ENCODE data around the gene LINGO4. TPM values are rescaled to one million over a fixed set of nuclear protein-coding genes. Genes with fewer than 3 reads are reported as not detected.

Gene LINGO4
- polyA plus RNA-seq, 1 donor (not counting 4 experiments of a cell fraction or from before 2014, with no cell fraction given), result not detected

DNA sequence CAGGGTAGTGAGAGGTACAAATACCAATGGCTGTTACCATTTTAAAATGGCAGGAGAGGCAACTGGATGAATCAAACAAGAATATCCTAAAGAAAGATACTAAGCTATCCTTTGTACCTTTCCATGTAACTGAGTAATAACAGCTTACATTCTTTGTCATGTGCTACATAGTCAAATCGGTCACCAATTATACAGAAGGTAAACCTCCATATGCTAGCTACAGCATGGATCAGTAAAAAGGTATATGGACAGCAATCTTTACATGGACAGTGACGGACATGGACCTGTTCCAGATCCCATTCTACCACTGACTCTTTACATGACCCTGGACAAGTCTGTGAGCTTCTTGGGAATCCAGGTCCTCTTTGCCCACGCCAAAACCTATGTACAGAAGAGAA lies 28.6 kb downstream of the LINGO4 start:
- TF ChIP-seq, protein P1, sequence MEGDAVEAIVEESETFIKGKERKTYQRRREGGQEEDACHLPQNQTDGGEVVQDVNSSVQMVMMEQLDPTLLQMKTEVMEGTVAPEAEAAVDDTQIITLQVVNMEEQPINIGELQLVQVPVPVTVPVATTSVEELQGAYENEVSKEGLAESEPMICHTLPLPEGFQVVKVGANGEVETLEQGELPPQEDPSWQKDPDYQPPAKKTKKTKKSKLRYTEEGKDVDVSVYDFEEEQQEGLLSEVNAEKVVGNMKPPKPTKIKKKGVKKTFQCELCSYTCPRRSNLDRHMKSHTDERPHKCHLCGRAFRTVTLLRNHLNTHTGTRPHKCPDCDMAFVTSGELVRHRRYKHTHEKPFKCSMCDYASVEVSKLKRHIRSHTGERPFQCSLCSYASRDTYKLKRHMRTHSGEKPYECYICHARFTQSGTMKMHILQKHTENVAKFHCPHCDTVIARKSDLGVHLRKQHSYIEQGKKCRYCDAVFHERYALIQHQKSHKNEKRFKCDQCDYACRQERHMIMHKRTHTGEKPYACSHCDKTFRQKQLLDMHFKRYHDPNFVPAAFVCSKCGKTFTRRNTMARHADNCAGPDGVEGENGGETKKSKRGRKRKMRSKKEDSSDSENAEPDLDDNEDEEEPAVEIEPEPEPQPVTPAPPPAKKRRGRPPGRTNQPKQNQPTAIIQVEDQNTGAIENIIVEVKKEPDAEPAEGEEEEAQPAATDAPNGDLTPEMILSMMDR (optimal IDR thresholded peaks at IDR 0.05 in 1 of 3, IDR thresholded peaks at IDR 0.05 in 1 of 3, conservative IDR thresholded peaks at IDR 0.05 in 1 of 3; ENCODE audit: extremely low read depth in 1 of 3, insufficient read depth in 2 of 3, low read length in 3 of 3), result no peak
- no peak for TF ChIP-seq EZH2 (IDR thresholded peaks at IDR 0.05; ENCODE audit: low read length)
- no peaks in the 10 kb centered on the region for H3K9me1 ChIP-seq (ENCODE audit: control insufficient read depth, extremely low read depth, insufficient read depth, low read length)
- dilution Hi-C loops (cut with MboI; ENCODE audit: extremely low pct_ligation_motif_present, low sequenced_read_pairs), result no loop called here
- no peak overlapping the region for H2AFZ ChIP-seq (ENCODE audit: control insufficient read depth, low read length)
- no peaks in the 10 kb centered on the region for H3K27me3 ChIP-seq (ENCODE audit: control insufficient read depth, extremely low read depth, insufficient read depth, low read length)
- no peak overlapping the region for H3K27ac ChIP-seq (ENCODE audit: control insufficient read depth, insufficient read depth, low read length)
- no peak overlapping the region for H3K4me3 ChIP-seq (ENCODE audit: control insufficient read depth in 2 of 3, extremely low read depth in 1 of 3, insufficient read depth in 2 of 3, low read depth in 1 of 3, low read length in 3 of 3)
- no peak for DNase-seq (ENCODE audit: low read depth, low spot score)
- no peaks in the 10 kb centered on the region for H3K9me3 ChIP-seq (ENCODE audit: control insufficient read depth, low read depth, low read length)
- H3K4me1 ChIP-seq (ENCODE audit: control insufficient read depth, extremely low read depth, insufficient read depth, low read length), result peaks cover 16% of the 10 kb centered on the region
- FAIRE-seq, result no peak
- peaks cover 2 to 7% of the 10 kb centered on the region in 2 experiments for H3K36me3 ChIP-seq (ENCODE audit: control insufficient read depth in 2 of 2, extremely low read depth in 1 of 2, insufficient read depth in 2 of 2, low read length in 2 of 2)
- no peaks in the 10 kb centered on the region for H3K79me2 ChIP-seq (ENCODE audit: control insufficient read depth, insufficient read depth, low read length)
- H3K4me2 ChIP-seq (ENCODE audit: control insufficient read depth, extremely low read depth, insufficient read depth, low read depth, low read length), result no peak overlapping the region
- no peaks in the 10 kb centered on the region for H4K20me1 ChIP-seq (ENCODE audit: control insufficient read depth, extremely low read depth, insufficient read depth, low read length)
- H3K9ac ChIP-seq (ENCODE audit: control insufficient read depth, extremely low read depth, insufficient read depth, low read length), result no peak overlapping the region

DNA sequence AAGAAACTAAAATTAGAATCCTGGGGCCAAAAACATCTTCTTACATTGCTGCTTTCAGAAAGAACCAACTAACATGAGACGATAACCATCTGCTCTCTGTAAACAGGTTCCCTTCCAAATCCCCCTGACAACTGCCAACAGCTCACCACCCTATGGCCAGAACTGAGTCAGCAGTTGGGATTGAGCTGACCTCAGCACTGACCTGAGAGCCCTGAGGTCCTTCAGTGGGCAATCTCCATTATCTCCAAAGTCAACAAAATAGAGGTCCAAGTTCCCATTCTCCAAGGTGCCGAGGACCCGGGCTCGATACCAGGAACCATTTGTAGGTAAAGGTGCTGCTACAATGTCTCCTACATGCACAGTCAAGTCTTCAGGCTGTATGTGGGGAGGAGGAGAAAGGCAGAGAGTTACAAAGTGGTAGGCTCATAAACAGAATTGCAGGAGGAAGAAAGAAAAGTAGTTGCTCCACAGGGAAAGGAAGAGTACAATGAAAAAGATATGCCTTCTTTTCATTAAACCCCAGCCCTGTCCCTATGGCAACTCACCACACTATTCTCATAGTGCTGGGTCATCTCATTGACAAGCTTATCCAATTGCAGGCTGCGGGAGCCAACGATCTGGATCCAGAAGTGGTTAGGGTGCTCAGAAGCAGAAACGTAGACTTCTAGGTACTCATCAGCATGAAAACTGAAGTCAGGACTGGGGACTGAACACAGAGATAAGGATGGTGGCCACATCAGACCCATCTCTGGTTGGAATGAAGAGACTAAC lies 29.1 kb downstream of the LINGO4 start:
- Histone ChIP-seq H2AFZ (ENCODE audit: control insufficient read depth, low read length) (no peak overlapping the region), H3K79me2 (ENCODE audit: control insufficient read depth, insufficient read depth, low read length) (no peaks in the 10 kb centered on the region), H3K27me3 (ENCODE audit: control insufficient read depth, extremely low read depth, insufficient read depth, low read length) (no peaks in the 10 kb centered on the region), H3K9ac (ENCODE audit: control insufficient read depth, extremely low read depth, insufficient read depth, low read length) (no peak overlapping the region), H3K4me3 (ENCODE audit: control insufficient read depth in 2 of 3, extremely low read depth in 1 of 3, insufficient read depth in 2 of 3, low read depth in 1 of 3, low read length in 3 of 3) (no peak overlapping the region), H3K36me3 (ENCODE audit: control insufficient read depth in 2 of 2, extremely low read depth in 1 of 2, insufficient read depth in 2 of 2, low read length in 2 of 2) (peaks cover 2 to 7% of the 10 kb centered on the region in 2 experiments), H3K4me1 (ENCODE audit: control insufficient read depth, extremely low read depth, insufficient read depth, low read length) (peaks cover 16% of the 10 kb centered on the region), H3K9me3 (ENCODE audit: control insufficient read depth, low read depth, low read length) (no peaks in the 10 kb centered on the region), H3K9me1 (ENCODE audit: control insufficient read depth, extremely low read depth, insufficient read depth, low read length) (no peaks in the 10 kb centered on the region), H3K27ac (ENCODE audit: control insufficient read depth, insufficient read depth, low read length) (no peak overlapping the region), H4K20me1 (ENCODE audit: control insufficient read depth, extremely low read depth, insufficient read depth, low read length) (no peaks in the 10 kb centered on the region), H3K4me2 (ENCODE audit: control insufficient read depth, extremely low read depth, insufficient read depth, low read depth, low read length) (no peak overlapping the region)
- no peak for DNase-seq (ENCODE audit: low read depth, low spot score)
- TF ChIP-seq, protein P1 (optimal IDR thresholded peaks at IDR 0.05 in 1 of 3, IDR thresholded peaks at IDR 0.05 in 1 of 3, conservative IDR thresholded peaks at IDR 0.05 in 1 of 3; ENCODE audit: extremely low read depth in 1 of 3, insufficient read depth in 2 of 3, low read length in 3 of 3), result no peak
- TF ChIP-seq EZH2 (IDR thresholded peaks at IDR 0.05; ENCODE audit: low read length), result no peak
- dilution Hi-C loops (cut with MboI; ENCODE audit: extremely low pct_ligation_motif_present, low sequenced_read_pairs), result no loop called here
- FAIRE-seq, result no peak

Data from keratinocyte (primary cell).